ENCODE data around the gene PTPN3. TPM values are rescaled to one million over a fixed set of nuclear protein-coding genes. Genes with fewer than 3 reads are reported as not detected.
A peak's percentile ranks its signal among the peaks of the same experiment; 100 is the strongest.

The PTPN3 gene
- total RNA-seq, 1 donor from 2014 or later = 0.05 TPM

DNA sequence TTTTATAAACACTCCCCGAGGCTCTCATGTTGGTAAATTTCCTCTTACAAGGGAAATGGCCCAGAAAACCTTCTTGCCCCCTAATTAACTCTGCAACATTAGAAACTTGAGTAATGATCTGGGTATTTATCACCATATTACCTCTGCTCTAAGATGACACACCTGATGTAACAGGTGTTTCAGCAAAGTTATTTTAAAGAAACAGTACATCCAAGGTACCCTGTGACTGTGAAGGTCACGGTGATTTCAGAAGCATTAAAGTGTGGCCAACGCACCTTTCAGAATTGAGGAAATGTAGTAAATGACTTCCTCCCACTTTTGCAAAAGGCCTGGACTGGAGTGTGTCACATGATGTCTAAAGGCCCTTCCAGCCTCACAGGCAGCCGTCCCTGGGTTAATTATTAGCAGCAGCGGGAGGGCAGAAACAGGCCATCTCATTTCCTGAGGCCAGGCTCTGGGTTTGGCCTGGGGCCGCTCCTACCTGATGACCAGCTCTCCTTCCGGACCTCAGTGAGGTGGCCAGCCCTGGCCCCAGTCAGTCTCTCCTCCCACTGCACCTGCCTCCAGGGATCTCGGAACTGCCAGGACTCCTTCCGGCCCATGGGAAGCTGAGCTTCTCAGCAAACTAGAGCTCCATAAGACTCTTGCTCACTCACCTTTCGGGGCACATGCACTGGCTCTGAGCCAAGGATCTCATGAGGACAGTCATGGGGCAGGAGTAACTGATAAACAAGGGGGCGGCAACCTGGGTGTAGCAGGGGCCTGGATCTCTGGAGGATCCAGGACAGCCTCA is 20.7 kb downstream of the PTPN3 start:
- no peak for DNase-seq (ENCODE audit: low read depth)

DNA sequence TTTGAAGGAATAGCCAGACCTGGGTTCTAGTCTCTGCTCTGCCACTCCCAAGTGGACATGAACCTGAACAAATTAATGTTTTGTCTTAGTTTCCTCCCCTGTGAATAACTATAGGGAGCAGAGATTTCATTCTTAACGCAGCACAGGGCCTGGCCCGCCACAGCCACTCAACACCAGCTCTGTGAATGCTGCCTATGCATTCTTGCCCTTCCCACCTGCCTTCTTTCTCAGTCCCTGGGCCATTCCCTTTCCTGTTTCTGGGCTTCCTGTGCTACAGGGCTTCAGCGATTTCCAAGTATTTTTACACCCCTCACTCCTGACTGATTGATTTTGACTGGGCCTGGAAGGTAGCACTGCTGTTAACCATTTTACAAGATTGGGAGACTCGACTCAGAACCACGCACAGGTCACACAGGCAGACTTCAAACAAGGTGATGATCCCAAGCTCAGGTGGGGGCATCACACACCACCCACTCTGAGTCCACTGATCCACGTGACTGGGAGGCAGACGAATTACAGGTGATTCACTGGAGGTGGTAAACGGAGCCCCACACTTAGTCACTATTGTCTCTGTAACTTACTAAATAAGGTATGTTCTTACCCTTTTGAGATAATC is 21.4 kb downstream of the PTPN3 start:
- DNase-seq (ENCODE audit: low read depth) = no peak

DNA sequence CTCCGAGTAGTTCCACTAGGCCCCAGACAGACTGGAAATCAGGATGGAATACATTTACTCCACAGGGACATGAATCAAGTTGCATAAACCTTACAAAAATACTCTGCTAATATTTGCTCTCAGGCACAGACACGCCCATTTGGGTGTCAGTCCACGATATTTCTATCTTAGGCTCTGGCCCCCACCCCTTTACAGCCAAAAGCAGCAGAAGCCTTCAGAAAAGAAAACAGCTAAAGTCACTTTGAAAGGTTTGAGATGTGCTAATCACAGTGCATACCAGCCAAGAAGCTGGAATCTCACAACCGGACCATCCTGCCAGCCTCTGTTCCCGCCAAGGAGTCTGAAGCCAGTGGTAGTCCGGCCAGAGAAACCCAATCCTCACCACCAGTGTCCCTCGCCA is 22.6 kb downstream of the PTPN3 start:
- no peak for DNase-seq (ENCODE audit: low read depth)

DNA sequence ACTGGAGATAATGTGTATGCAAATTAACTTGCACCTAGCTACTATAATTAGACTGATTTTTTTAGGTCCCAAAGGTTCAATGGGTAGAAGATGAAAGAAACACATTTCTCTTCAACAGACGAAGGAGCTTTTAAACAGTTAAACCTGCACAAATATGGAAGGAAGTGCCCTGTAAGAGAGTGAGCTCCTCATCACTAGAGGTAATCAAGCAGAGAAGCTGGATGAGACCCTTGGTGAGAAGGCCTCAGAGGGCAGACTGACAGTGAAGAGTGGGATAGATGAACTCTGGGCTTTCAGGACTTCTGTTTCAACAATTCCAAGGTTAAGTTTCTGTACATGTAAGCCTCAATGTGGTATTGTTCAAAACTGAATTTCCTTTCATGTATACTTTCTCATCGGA is 23.2 kb downstream of the PTPN3 start:
- DNase-seq (ENCODE audit: low read depth) = no peak

DNA sequence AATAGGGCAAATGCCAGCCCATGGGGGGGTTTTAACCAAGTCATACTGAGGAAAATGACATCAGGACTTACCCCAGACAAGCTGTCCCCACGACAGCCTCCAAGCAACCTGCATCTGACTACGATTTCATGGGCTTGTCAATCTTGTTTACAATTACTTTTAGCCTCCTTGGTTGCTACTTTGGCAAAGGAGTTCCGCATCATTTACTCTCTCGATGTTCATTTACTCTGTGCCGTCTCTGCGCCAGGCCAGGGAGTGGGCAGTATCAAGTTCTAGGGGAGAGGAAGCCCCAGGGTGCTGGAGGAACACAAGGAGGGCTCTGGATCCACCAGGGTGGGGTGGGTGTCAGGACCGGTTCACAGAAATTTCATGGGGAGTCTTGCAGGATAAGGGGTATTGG is 23.9 kb downstream of the PTPN3 start:
- no peak for DNase-seq (ENCODE audit: low read depth)

DNA sequence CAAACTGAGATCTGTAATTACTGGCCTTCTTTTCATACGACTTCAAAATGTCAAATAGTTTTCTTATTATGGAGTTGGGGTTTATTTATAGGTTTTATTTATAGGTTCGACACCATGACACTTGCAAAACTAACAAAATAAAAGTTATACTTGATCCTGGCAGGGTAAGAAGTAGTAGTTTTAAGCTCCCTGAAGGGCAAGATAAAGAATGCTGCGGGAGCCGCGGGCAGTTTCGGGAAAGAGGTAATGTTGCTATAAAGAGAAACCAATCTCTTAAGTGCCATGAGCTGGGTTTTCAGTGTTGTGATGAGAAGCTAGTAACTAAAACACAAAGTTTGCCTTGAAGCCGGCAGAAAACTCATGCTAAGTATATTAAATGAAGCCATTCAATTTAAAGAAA is 24.8 kb downstream of the PTPN3 start:
- DNase-seq (ENCODE audit: low read depth) = no peak

DNA sequence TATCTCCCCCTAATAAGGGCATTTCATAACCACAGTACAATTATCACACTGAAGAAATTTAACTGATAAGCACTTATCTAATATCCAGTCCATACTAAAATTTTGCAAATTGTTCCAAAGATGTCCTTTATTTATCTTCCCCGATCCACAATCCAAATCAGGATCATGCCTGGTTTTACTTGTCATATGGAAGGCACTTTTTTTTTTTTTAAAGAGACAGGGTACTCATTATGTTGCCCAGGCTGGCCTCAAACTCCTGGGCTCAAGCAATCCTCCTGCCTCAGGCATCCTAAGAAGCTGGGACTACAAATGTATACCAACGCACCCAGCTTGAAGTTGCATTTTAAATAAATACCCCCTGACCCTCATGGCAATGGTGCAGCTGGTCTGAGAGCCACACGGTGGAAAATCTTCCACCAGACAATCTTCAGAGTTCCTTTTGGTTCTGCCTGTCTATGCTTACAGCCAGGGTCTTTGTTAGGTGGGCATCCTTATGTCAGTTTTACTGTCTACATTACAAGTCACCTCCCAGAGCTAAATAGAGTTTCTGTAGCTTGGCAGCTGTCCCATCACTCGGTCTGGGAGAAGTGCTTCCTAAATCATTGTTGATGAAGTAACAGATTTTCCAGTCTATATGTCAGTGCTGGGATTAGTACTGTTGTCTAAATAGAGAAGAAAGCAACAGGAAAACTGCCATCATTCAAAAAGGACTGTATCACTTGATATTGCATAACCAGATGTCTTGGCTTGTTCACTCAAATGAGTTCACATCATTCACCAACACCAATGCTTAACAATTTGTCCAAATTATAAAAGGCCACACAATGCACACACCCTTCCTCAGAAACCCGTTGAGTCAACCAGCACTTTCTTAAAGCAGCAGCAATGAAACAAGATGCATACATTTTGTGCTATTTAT is 26.4 kb downstream of the PTPN3 start:
- DNase-seq (ENCODE audit: low read depth) = no peak

DNA sequence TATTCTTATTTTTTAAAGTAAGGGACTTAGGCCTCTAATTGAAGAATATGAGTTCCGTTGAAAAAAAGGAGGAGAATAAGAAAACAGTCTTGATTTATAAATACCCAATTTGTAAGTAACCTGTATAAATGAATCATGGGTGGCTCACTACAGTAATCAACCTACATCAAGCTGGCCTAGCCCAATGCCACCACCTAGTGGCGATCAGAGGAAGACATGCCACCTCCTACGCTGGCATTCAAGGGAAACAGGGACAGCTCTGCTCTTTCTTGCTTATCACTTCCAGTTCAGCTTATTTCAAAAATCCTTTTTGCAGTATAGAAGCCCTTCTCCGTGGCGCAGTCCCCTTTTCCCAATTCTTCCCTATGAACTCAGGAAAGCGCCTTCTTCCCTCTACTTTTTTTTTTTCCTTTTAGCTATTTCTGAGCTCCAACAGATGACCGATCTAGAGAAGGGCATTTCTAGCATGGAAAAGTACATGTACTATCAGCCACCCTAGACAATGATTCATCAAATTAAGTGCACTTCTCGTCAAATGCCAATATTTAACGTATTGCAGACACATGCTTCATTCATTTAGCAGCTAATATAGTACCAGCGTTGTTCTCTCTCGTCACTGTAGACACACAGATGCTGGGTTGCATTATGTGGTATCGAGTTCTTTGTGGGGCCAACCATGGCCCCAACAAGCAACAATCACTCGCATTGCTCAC is 28.3 kb downstream of the PTPN3 start:
- DNase-seq (ENCODE audit: low read depth) = peak; percentile 76

DNA sequence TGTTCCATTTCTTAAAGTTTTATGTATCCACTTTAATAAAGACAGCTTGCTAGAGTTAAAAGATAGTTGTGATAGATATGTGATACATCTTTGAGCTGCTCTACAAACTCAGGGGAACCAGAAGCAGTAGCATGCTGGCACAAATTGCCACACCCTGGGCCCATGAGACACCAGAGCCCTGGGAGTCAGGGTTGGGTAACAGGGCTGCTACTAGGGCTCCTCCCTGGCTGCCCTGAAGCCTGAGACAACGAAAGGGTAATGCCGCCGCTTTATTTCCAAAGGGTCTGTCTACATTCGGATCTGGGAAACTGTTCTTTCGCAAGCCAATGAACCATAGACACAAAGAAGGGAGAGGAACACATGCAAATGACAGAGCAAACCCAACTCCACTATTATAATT is 29.2 kb downstream of the PTPN3 start:
- DNase-seq (ENCODE audit: low read depth) = no peak

DNA sequence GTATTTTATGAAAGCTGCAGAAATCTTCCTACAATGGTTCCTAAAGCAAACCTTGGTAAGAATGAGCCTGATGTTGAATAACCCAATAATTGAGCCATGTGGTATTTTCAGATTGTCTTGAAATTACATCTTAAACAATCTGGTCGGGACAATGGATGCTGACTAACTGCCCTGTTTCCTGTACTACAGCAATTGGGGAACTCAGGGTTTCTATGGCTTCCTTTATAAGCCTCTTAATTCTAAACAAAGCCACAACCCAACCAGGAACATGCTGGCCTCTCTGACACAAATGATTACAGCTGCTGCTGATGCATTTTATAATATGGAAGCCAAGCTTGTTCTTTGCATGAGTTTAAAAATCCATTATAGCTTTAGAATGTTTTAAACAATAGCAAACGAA is 30.2 kb downstream of the PTPN3 start:
- DNase-seq (ENCODE audit: low read depth) = no peak

DNA sequence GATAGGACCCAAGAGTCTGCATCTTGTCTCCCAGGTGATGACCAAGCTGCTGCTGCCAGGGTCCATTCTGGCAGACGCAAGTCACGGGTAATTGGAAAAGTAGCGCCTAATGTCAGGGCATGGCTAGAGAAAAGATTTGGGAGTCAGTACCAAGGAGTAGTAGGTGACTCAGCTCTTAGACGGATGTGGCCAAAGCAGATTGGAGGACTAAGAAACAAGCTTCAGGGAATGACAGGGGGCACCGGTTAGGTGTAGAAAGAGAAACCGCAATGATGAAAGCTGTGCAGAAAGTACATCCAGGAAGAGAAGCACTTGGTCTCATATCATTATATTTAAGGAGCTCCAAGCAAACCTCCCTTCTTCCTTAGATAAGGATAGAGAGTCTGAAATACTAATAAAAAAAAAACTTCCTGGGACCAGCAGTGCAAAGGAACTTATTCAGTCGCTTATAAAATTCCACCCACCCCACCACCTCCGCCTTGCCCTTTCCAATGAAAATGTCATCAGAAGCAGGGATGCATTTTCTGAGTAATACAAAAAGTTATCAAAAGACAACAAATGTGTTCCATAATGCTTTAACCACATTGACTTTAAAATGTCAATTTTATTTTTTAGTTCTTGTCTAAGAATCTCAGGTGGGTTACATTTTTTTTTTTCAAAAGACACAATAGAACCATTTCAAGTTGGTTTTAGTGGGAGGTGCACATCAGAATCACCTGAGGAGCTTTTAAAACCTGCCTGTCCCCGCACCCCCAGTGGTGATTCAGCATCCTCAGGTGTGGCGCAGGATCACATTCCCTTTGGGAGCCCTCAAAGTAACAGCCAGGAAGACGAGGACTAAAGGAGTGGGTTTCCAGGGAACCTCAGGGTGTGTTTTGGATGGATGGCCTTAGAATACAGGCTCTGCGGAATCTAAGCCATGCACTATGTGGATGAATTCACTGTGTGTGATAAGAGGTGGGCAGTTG is 31.2 kb downstream of the PTPN3 start:
- DNase-seq (ENCODE audit: low read depth) = no peak

DNA sequence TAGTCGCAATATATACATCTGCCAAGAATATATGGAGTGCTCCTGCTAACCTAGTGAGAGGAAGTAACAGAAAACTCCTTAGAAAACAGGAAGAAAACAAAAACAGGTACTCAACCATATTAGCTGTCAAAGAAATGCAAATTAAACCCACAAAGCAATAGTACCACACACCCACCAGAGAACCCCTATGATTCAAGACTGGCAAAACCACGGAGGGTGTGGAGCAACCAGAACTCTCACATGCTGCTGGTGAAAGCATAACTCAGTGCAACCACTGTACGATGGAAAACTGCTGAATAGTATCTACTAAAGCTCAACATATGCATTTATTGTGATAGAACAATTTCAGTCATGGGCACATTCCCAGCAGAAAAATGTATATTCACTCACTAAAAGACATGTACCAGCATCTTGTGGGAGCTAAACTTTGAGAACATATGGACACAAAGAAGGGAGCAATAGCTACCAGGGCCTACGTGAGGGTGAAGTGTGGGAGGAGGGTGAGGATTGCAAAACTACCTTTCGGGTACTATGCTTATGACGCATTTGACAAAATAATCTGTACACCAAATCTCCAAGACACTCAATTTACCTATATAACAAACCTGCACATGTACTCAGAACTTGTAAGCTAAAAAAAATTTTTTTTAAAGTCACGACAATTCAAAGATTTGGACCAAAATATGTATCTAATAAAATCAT is 34.0 kb downstream of the PTPN3 start:
- DNase-seq (ENCODE audit: low read depth) = no peak

DNA sequence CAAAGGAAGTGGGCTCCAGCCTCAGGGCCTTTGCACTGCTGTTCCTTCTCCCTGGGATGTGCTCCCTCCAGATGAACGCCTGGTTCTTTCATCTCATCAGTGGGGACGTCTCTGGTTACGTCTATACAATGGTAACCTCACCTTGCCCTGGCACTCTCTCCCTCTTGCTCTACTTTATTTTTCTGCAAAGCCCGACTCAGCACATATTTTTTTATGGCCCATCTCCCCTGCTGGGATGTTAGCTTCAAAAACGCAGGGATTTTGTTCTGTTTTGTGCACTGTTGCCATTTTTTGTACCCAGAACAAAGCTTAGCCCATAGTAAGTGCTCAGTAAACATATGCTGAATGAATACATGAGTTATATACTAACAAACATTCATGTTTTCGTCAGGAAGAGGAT is 37.5 kb downstream of the PTPN3 start:
- DNase-seq (ENCODE audit: low read depth) = no peak

DNA sequence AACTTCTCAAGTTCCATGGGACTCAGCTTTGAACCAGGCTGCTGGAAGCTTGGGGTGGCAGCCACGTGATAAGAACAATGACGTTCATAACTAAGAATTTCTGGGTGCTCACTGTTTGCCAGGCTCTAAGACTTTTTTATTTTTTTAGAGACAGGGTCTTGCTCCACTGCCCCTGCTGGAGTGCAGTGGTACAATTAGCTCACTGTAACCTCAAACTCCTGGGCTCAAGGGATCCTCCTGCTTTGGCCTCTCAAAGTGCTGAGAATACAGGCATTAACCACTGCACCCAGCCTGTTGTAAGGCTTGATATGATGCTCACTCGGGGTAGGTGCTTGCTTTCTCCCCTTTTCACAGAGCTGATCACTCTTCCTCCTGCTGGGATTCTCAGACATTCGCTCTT is 38.7 kb downstream of the PTPN3 start:
- DNase-seq (ENCODE audit: low read depth) = no peak

DNA sequence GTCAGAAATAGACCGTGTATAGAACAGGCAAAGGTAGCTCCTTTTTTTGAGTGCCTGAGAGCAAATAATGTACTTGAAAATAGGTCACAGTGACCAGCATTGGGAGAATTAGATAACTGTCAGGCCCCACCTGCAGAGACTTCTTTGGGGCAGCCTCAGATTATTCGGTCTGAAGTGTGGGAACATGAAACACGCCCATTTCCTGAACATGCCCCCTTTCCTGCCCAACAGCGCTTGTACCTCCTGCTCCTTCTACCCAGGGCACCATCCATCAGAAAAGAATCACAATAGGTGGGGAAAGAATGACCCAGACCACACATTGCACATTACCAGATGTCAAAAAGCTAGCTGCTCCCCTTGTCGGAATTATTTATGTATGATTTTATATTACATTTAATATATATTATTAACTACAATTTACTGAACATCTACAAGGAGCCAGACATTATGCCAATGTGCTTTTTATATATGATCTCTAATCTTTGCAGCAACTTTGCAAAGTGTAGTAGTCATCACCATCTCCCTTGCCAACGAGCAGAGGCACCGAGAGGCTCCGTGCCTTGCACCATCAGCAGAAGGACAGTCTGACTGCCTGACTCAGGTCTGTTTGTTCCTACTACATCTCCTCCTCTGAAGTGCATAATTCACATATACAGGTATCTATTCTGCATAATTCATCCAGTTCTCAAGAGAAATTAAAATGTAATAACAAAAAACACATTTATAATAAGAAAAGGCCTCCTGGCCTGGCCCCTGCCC is 39.5 kb downstream of the PTPN3 start:
- DNase-seq (ENCODE audit: low read depth) = no peak

DNA sequence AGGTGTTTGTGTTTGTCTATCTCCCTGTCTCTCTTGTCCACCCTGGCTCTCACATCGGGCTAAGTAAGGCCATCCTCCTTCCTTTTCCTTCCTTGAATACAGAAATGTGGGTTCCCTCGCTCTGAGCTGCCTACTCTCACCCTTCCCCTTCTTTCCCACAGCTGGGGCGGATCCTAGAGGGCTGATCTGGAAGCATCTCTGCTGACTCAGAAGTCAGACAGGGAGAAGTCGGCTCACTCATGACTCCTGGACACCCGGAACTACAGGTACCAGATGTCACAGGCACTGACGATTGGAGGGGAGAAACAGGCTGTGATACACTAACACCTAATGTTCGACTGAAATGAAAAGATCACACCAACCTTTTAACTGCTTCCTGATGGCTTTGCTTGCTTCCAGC is 41.3 kb downstream of the PTPN3 start:
- DNase-seq (ENCODE audit: low read depth) = no peak

DNA sequence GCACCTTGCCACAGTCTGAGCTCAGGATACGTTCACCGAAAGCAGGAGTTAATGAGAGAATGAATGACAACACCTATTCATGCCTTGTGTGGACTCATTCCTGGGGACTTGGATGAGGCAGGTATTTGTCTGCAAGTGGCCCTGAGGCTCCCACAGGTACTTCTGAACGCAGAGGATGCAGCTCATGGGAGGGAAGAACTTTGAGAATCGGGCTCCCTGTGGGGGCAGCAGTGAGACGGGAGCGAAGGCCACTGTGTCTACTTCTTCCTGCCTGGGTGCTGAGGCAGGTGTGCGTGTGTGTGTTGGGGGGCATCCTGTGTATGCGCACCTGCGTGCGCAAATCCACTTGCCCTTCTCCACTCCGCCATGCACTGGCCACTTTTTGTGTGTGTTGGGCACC is 42.2 kb downstream of the PTPN3 start:
- DNase-seq (ENCODE audit: low read depth) = no peak

DNA sequence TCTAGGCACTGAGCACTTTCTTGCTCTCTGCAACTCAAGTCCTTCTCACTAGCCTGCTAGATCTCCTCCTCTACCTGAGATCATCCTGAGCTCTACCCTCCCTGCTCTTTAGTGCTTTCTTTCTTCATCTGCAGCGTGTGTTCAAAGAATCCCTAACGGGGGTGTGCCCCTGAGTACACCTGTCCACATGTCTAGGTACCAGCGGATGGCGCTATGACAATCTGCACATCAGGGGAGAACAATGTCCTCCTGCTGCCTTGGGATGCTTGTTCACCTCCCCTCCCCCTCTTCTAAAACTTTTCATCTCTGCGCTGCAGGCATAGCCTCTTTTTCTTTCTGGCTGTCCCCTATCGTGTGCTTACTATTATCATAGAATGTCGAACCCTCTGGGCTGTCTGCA is 42.7 kb downstream of the PTPN3 start:
- DNase-seq (ENCODE audit: low read depth) = no peak

DNA sequence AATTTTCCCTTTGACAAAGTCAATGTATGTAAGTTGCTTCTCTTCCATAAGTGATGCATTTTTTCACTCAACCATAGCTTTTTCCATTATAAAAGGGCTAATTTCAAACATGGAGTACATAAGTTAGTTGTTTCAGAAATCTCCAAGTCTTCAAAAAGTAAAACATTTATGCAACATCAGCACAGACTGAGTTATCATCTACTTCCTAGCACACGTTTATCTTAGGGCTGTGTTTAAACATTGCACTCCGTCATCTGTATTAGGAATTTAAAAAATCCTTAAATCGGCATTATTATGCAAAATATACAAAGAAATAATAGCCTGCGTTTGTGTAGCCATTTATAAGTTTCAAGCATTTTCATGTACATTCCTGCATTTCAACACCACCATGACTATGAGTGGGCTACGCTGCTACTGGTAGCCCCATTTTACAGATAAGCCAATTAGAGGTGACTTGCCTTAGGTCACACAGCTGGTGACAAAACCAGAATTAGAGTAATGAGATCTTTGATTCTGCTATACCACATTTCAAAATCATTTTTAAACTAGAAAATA is 43.4 kb downstream of the PTPN3 start:
- no peak for DNase-seq (ENCODE audit: low read depth)

All from myocyte (in vitro differentiated cells).